ENCODE results near the gene BZW1. TPM values are rescaled to one million over a fixed set of nuclear protein-coding genes. Genes with fewer than 3 reads are reported as not detected.

BZW1 gene
- total RNA-seq, 4 donors from 2014 or later, result 248 to 368 (median 315) TPM

DNA sequence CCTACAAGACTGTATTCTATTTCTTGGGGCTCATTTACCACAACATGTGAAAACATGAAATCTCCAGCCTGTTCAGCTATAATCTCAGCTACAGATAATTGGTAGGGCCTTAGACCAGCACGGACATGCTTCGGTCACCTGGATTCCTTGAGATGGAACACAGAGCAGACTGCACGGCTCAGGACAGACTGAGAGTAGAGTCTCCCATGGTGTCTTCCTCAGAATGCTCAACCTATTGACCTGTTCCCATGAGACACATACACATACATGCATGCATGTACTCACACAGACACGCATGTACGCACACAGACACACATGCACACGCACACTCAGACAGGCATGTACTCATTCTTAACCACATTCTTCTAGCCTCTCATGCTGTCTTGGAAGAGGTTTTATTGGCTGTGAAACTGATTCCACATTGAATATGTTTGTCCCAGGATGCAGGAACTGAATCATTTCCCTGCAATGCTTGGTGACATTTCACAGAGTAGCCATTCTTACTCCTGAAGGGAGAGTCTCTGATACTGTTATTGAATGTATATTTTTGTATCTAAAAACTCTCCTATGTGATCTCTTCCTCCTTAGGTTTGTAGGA, 23.5 kb upstream of the BZW1 start:
- no peak for DNase-seq (ENCODE audit: low spot score)
- ATAC-seq (ENCODE audit: low FRiP score), result no peak
- no peak for TF ChIP-seq CTCF (IDR thresholded peaks at IDR 0.05)

GRCh38 chr2:200790185-200790584, 21.5 kb upstream of the BZW1 start:
- ATAC-seq (ENCODE audit: low FRiP score) (no peak), DNase-seq (ENCODE audit: low spot score) (no peak)
- no peak for TF ChIP-seq CTCF (IDR thresholded peaks at IDR 0.05)

DNA sequence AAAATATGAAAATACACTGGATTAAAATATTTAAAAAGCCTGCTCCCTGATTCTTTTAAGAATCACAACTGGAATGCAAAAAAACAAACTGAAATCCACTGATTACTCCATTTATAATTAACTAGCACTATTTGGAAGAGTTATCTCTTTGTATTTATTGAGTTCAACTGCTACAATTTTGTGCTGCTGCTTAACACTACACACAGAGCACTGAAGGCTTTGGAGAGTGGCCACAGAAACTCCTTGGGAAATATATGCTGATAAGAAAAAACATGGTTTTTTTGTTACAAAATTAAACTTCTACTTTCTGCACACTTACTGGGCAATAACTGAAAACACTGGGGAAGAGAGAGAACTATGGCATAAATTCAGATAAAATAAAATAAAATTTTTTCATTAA, 19.8 kb upstream of the BZW1 start:
- TF ChIP-seq CTCF (IDR thresholded peaks at IDR 0.05), result no peak
- ATAC-seq (ENCODE audit: low FRiP score) (no peak), DNase-seq (ENCODE audit: low spot score) (no peak)

DNA sequence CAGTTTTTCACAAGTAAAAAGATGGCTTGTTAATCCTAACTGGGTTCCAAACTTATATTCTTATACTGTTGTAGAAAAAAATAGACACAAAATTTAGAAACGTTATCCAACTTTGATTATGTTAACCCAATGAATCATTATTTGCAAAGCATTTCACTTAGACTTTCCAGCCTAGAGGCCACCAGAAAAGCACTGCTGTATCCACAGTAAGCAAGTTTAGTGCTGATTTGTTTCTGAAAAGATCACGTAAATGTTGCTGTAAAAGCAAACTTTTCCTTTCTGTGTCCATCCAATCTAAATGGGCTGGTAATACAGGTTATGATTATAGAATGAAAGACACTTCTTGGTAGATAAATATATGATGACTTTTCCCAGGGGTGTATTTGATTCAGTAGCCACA, 17.6 kb upstream of the BZW1 start:
- TF ChIP-seq CTCF (IDR thresholded peaks at IDR 0.05), result no peak
- ATAC-seq (ENCODE audit: low FRiP score) (no peak), DNase-seq (ENCODE audit: low spot score) (no peak)

DNA sequence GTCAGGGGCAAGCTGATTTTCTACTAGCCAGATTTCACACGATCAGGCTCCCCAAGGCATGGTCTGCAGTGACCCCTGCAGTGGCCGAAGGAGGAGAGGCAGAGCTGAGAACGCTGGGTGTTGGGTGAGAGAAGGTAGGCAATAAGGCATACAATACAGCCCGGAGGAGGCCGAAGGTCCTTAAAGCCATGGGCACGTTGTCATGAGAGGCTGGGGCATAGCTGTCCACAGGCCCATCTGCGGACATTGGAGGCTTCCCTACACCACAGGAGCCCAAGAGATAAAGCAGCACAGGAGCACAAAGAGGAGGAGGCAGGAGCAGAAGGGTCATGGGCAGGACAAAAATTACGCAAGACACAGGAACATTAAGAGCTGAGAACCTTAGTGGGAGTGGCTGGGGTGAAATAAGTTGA, 16.7 kb upstream of the BZW1 start:
- DNase-seq (ENCODE audit: low spot score), result no peak
- ATAC-seq (ENCODE audit: low FRiP score), result peak; percentile 84
- TF ChIP-seq CTCF (IDR thresholded peaks at IDR 0.05), result no peak

- ATAC-seq (ENCODE audit: low FRiP score) (no peak), DNase-seq (ENCODE audit: low spot score) (no peak)
- no peak for TF ChIP-seq CTCF (IDR thresholded peaks at IDR 0.05)
These were observed 15.1 kb upstream of the BZW1 start for GRCh38 chr2:200796561-200796960.

DNA sequence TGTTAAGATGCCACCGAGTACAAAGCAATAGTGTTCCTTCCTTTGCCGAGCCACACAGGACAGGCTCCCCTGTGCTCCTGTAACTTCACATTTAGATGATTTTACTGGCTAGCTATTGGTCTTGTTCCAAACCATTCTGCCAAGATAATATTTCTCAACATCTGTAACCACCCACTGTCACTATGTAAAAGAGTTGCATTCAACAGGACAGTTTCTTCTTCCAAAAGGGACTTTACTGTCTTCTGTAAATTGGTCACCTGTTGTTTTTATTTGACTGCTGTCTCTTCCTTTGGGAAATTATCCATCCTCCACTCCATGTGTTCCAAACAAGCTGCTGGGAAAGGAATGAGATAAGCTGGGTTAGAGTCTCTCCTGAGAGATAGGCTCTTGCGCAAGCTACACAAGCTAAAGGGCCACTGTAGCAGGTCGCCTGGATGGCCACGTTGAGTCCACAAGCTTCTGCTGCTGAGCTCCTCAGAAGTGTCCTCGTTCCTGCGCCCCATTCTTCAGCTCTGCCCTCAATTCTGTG, 14.4 kb upstream of the BZW1 start:
- ATAC-seq (ENCODE audit: low FRiP score) (no peak), DNase-seq (ENCODE audit: low spot score) (no peak)
- no peak for TF ChIP-seq CTCF (IDR thresholded peaks at IDR 0.05)
